Measurements from ENCODE around the gene TFEB.

GRCh38 chr6:41675992-41676391, 59.4 kb downstream of the TFEB start:
- TF ChIP-seq POLR2A (IDR thresholded peaks at IDR 0.05) (no peak), CTCF (IDR thresholded peaks at IDR 0.05) (no peak), EP300 (IDR thresholded peaks at IDR 0.05) (no peak)

All from ovary (tissue), 3 donors.